NCI-H446 (cell line): Measurements from ENCODE around the gene MFSD11.
"Not testable (repeated sequence)": the region's sequence is repeated elsewhere in the genome, so short reads cannot be mapped to it uniquely, and the experiment has no call there.

Experiments
- DNase-seq, 2 experiments: peaks; one replicate each; lab custom pipeline; 2025; lab: John Stamatoyannopoulos, UW

The MFSD11 gene

GRCh38 chr17:76747716-76748363 lies 9.9 kb downstream of the MFSD11 start:
- no peak for DNase-seq

DNA sequence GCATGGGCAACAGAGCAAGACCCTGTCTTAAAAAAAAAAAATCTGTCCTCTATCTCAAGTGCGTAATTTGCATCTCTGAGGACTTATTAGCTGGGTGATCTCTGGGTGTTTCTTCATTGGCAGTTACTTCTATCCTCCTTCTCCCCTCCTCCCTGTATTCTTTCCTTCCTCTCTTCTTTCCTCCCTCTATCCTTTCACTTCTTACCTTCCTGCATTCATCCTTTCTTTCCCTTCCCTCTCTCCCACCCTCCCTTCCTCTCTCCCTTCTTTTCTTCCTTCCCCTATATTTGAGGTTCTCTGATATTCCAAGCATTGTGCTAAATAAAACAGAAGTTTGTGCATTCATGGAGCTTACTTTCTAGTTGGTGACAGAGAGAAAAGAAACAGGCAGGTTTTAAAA lies 10.7 kb downstream of the MFSD11 start:
- no peak for DNase-seq

DNA sequence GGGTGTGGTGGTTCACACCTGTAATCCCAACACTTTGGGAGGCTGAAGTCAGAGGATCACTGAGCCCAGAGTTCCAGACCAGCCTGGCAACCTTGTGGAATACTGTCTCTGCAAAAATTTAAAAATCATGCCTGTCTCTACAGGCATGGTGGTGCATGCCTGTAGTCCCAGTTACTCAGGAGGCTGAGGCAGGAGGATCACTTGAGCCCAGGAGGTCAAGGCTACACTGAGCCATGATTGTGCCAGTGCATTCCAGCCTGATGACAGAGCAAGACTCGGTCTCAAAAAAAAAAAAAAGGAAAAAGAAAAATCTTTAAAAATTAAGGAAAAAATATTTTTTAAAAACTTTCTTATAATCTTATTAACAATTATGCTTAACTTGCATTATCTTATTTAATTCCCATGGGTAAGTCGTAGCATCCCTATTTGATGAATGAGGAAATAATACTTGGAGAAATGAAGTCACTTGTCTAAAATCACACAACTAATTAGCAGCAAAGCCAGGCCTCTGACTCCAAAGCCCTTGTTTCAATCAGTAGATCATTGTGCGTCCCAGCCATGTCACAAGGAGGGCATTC lies 13.6 kb downstream of the MFSD11 start:
- DNase-seq = no peak

- DNase-seq = no peak
These were observed 14.1 kb downstream of the MFSD11 start for GRCh38 chr17:76752006-76752405.

DNA sequence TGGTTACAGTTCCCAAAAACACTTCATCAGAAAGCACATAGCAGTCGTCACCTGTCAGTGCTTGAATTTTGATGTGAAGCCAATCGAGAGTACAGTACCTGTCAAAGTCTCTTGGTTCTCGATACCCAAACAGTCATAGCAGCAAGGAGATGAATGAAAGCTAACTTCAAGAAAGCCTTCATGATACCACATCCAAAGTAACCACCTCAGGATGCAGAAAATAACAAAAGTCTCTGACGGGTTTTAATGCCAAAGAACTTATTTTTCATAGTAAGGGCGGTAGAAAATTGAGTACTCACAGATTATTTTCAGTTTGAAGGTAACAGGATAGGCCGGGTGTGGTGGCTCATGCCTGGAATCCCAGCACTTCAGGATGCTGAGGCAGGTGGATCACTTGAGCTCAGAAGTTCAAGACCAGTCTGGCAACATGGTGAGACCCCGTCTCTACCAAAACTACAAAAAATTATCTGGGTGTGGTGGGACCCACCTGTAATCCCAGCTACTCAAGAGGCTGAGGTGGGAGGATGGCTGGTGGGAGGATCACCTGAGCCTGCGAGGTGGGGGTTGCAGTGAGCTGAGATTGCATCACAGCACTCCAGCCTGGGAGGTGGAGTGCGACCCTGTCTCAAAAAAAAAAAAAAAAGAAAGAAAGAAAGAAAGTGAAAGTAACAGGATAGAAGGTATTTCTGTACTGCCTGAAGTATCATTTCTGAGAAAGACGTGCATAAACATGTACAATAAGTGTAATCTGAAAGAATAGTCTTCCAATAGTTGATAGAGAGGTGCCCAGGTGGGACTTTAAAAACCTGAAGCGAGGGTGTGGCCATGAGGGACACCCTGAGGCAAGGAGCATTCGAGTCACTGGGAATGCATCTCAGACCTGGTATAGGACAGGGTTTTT lies 15.4 kb downstream of the MFSD11 start:
- DNase-seq = no peak

DNA sequence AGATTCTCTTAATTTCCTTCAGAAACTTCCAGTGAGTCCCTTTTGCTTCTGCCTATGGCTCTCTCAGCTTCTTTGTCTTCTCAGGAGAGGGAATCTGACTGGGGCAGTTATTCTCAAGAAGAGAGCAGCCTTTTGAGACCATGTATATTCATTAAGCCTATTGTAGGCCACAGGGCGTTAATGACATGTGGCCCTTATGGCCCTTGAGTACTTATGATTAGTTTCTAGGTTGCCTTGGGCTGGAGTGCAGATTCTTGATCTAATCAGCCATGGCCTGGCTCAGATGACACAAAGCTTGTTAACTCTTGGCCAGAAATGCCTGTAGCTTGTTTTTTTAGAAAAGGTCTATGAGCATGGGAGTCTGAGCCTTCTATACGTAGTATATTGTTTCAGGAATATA lies 17.4 kb downstream of the MFSD11 start:
- no peak for DNase-seq

DNA sequence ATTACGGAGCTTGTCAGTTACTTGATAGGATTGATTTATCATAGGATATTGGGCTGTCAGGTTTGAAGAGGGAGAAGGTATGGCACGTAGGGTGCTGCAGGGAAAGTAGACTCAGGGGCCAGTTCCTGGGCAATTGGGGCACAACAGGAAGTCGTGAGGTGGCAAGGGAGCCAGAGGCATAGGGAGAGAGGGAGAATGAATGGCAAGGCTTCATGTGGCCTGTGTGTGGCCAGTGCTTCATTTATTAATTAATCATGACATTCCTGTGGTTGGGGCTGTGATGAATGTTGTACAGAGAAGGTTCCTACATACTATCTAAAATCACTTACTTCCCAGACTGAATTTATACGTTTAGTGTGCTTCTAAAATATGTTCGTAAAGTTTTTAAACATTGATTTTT lies 19.3 kb downstream of the MFSD11 start:
- DNase-seq = no peak

DNA sequence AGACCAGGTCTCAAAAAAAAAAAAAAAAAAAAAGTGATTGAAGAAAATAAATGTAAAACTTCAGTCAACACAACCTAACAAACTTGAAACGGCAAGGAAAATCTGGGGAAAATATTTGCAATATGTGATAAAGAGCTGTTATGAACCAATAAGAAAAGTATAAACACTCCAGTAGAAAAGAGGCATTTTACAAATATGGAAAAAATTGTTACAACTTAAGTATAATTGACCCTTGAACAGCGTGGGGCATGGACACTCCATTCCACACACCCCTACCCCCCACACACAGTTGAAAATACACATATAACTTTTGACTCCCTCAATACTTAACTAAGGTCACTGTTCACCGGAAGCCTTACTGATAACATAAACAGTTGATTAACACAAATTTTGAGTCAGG lies 20.7 kb downstream of the MFSD11 start:
- no peak for DNase-seq

DNA sequence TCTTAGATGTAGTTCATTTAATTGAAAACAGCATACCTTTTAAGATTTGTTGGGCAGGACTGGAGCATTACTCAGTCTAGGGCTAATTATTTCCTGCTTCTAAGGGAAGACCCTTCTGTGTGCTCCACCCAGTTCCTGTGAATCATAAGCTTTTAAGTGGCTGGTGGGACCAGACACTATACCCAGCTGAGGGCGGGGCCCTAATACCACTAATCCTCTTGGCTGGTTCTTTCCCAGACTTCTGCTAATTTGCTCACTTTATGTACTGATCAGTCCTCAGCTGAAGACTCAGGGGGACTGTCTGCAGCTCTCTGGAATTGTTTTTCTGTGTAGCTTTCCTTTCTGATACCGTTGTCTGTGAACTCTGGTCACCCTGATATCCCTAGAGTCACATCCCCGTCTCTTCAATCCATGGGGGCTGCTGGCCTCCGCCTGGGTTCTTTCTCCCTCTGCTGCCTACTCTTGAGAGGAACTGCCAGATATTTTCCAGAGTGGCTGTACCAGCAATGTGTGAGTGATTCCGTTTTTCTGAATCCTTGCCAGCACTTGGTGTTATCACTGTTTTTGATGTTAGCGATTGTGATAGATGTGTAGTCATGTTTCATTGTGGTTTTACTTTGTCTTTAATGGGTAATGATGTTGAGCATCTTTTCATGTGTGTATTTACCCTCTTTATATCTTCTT lies 35.1 kb downstream of the MFSD11 start:
- DNase-seq = no peak

DNA sequence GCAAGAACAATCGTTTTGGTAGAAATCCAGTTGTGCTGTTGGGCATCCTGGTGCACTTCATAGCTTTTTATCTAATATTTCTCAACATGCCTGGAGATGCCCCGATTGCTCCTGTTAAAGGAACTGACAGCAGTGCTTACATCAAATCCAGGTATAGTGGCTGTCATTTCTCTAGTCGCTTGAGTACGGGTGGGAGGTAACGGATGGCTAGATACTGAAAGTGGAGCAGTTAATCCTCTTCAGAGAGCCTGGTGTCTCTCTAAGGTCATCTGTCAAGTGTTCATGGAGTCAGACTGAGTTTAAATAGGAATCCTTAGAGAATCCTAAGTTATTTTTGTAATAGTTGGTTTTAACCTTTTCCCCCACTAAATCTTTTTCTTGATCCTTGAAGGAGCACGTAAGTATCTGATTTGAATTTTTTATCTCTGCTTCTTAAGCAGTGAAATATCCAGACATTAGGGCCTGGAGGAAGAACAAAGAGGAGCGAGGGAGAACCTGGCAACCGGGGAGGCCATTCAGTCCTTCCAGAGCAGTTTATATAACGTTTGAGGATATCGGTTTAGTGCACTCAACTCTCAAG lies 37.2 kb downstream of the MFSD11 start:
- no peak for DNase-seq

GRCh38 chr17:76781056-76781982 lies 43.4 kb downstream of the MFSD11 start:
- DNase-seq = no peak

DNA sequence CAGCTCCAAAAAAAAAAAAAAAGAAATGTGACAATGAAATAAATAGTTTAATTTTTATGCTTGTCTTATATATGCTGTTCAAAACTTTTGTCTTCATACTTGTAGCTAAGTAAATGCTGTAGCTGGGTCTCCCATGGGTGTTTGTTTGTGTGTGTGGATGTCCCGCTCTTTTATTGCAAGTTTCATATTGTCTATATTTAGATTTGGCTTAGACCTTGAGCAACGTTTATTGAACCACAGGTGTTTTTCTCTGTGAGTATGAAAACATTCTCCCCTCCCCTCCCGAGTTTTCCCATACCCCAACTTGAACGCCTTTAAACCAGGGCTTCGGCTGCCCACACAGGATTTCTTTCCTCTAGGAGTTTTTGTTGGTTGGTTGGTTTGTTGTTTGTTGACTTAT lies 45.2 kb downstream of the MFSD11 start:
- DNase-seq = no peak

DNA sequence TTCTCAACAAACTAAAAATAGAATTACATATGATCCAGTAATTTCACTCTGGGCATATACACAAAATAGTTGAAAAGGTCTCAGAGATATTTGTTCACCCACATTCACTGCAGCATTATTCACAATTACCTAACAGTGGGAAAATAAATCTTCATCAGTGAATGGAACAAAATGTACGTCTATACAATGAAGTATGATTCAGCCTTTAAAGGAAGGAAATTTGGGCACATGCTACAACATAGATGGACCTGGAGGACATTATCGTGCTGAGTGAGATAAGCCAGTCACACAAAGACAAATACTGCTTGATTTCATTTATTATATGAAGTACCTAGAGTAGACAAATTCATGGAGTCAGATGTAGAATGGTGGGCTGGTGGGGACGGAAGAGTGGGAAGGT lies 47.0 kb downstream of the MFSD11 start:
- DNase-seq = no peak

DNA sequence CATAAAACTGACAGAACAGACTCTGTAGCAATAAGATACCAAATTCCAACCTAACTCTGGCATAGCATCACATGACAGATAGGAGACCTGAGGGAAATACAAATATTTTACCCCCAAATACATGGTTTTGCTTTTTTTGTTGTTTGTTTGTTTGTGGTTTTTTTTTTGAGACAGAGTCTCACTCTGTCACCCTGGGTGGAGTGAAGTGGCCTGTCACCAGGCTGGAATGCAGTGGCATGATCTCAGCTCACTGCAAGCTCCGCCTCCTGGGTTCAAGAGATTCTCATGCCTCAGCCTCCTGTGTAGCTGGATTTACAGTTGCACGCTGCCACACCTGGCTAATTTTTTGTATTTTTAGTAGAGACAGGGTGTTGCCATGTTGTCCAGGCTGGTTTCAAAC lies 49.9 kb downstream of the MFSD11 start:
- not testable (repeated sequence) for DNase-seq

DNA sequence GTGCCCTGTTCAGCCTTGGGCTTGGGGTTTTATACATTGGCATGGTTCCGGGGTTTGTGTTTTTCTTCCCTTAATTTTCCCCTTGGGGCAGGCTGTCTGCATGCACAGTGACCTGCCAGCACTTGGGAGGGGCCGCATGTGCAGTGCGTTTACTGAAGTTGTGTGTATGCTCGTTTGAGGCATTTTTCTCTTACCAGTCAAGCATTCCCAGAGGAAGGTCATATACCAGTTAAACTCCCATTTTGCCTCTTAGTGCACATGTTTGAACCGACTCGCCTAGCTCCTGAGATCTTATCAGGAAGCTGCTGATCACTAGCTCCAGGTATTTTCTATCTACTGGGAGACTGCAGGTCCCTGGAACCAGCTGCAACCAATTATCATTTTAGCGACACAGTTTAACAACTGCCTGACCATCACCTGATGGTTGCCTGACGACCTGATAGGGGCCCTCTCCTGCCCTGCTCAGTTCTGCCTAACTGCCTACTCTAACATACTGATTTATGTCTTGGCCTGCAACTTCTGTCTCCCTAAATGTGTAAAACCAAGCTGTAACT lies 51.4 kb downstream of the MFSD11 start:
- peak in 1 of 2 experiments; percentile 12 for DNase-seq

DNA sequence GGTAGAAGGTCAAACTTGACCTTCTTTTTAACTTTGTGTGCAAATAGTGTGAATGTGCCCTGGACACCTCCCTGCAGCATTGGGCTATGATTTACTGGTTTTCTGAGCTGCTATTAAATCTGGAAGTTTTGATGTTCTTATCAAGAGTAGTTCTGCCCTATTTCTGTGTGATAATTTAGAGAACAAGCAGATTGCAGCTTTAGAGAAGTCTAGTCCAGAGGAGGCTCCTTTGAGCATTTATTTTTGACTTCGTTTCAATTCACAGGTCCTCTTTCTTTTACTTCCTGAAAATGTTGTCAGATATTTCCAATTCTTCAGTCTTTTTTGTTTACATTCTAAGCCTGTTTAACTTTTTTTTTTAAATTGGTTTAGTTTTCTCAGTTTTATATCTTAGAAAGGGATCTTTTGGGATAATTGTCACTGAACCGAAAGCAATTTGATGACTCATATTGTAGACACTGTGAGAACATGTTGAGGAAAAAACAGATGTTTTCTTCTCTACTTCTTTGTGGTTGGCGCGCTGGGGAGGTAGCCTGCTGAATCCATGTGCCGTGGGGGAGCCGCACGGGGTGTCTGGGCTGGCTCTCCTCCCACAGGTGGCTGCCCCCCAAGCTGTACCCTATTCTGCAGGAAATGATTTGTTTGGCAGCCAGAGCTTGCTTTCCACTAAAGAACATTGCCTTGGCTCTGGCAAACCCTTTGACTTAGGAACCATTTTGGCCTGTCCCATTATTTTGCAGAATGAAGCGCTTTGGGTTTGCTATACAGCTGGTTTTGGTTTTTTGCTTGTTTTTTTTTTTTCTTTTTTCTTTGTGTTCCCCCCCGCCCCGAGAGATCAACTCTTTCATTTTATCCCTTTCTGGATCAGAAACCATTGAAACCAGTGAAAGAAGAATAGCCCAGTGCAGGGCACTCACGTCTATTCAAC lies 53.4 kb downstream of the MFSD11 start:
- DNase-seq = peak; percentile 59 to 74

GRCh38 chr17:76792348-76792747 lies 54.4 kb downstream of the MFSD11 start:
- no peak for DNase-seq

DNA sequence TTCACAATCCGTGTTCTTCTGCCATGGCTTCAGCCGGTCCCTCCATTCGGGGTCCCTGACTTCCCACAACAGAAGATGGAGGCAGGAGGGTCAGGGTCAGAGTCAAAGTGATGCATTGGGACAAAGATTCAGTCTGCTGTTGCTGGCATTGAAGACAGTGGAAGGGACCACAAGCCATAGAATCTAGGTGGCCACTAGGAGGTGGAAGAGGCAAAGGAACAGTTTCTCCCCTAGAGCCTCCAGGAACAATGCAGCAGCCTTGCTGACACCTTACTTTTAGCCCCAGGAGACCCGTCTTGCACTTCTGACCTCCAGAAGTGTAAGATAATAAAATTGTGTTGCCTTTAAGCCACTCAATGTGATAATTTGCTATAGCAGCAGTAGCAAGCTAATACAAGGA lies 55.9 kb downstream of the MFSD11 start:
- DNase-seq = peak; percentile 46 to 67

GRCh38 chr17:76796081-76796480 lies 58.2 kb downstream of the MFSD11 start:
- no peak for DNase-seq
